GM19193 (cell line): Measurements from ENCODE around the gene PPP4R1.

Source experiments
- POLR2A ChIP-seq: IDR thresholded peaks from 4 replicates; pipeline ENCODE4 v1.6.1; 2011; ENCODE audit not compliant: insufficient read depth, insufficient read length; ENCODE audit errors: extremely low read depth

The PPP4R1 gene

GRCh38 chr18:9613550-9614400, 584 bp downstream of the PPP4R1 start:
- peak; percentile 51 for TF ChIP-seq POLR2A

- TF ChIP-seq POLR2A: no peak
Observed at GRCh38 chr18:9612977-9613376, 1.4 kb downstream of the PPP4R1 start.

GRCh38 chr18:9612215-9612830, 2.0 kb downstream of the PPP4R1 start:
- no peak for TF ChIP-seq POLR2A

- no peak for TF ChIP-seq POLR2A
Observed at GRCh38 chr18:9609190-9609589, 5.2 kb downstream of the PPP4R1 start.

- TF ChIP-seq POLR2A: no peak
Observed at GRCh38 chr18:9608728-9609127, 5.6 kb downstream of the PPP4R1 start.

- no peak for TF ChIP-seq POLR2A
Observed at GRCh38 chr18:9608298-9608697, 6.1 kb downstream of the PPP4R1 start.

- TF ChIP-seq POLR2A: no peak
Observed at GRCh38 chr18:9606039-9606438, 8.3 kb downstream of the PPP4R1 start.

- no peak for TF ChIP-seq POLR2A
Observed at GRCh38 chr18:9604348-9604747, 10.0 kb downstream of the PPP4R1 start.

- TF ChIP-seq POLR2A: no peak
Observed at GRCh38 chr18:9599328-9599727, 15.0 kb downstream of the PPP4R1 start.

- no peak for TF ChIP-seq POLR2A
Observed at GRCh38 chr18:9597609-9598008, 16.8 kb downstream of the PPP4R1 start.

GRCh38 chr18:9596843-9597526, 17.4 kb downstream of the PPP4R1 start:
- no peak for TF ChIP-seq POLR2A

- TF ChIP-seq POLR2A: no peak
Observed at GRCh38 chr18:9596226-9596625, 18.1 kb downstream of the PPP4R1 start.

- no peak for TF ChIP-seq POLR2A
Observed at GRCh38 chr18:9594823-9595596, 19.3 kb downstream of the PPP4R1 start.

- TF ChIP-seq POLR2A: no peak
Observed at GRCh38 chr18:9587924-9588323, 26.4 kb downstream of the PPP4R1 start.

GRCh38 chr18:9586814-9587213, 27.5 kb downstream of the PPP4R1 start:
- TF ChIP-seq POLR2A: no peak
